HG03175 (cell line): ENCODE measurements around the gene KRT31.
"Not testable (repeated sequence)": the region's sequence is repeated elsewhere in the genome, so short reads cannot be mapped to it uniquely, and the experiment has no call there.

ENCODE experiments used
- ATAC-seq: cut with Tn5 transposase; IDR thresholded peaks from one replicate; pipeline ENCODE4 v1.9.1; 2021; ENCODE audit warnings: mild to moderate bottlenecking, moderate library complexity; ENCODE audit not compliant: unreplicated experiment

KRT31 gene

GRCh38 chr17:41396996-41397660 lies at the start of gene KRT31:
KRT31 (minus strand) TSS chr17:41397608; CDS start chr17:41397539, 69 bp downstream.
- ATAC-seq: no peak

GRCh38 chr17:41446806-41447205 lies 49.4 kb upstream of the KRT31 start:
- ATAC-seq: no peak

- no peak for ATAC-seq
Observed at GRCh38 chr17:41444640-41445039, 47.2 kb upstream of the KRT31 start.

GRCh38 chr17:41444186-41444585 lies 46.8 kb upstream of the KRT31 start:
- ATAC-seq: no peak

GRCh38 chr17:41442739-41443138 lies 45.3 kb upstream of the KRT31 start:
- ATAC-seq: no peak

- no peak for ATAC-seq
Observed at GRCh38 chr17:41440531-41441033, 43.2 kb upstream of the KRT31 start, which contains the start of gene KRT38. KRT38 (minus strand) TSS chr17:41440983; CDS start chr17:41440921, 62 bp downstream.

GRCh38 chr17:41439375-41439774 lies 42.0 kb upstream of the KRT31 start:
- ATAC-seq: no peak

GRCh38 chr17:41437769-41438168 lies 40.4 kb upstream of the KRT31 start:
- ATAC-seq: no peak

- ATAC-seq: no peak
Observed at GRCh38 chr17:41437254-41437653, 39.8 kb upstream of the KRT31 start.

- ATAC-seq: no peak
Observed at GRCh38 chr17:41434415-41434814, 37.0 kb upstream of the KRT31 start.

GRCh38 chr17:41434005-41434404 lies 36.6 kb upstream of the KRT31 start:
- ATAC-seq: no peak

- ATAC-seq: no peak
Observed at GRCh38 chr17:41433586-41433985, 36.2 kb upstream of the KRT31 start.

GRCh38 chr17:41430376-41430775 lies 33.0 kb upstream of the KRT31 start:
- not testable (repeated sequence) for ATAC-seq

- ATAC-seq: no peak
Observed at GRCh38 chr17:41429667-41430066, 32.3 kb upstream of the KRT31 start.

GRCh38 chr17:41428591-41429291 lies 31.3 kb upstream of the KRT31 start:
- no peak for ATAC-seq

GRCh38 chr17:41424111-41424635 lies 26.8 kb upstream of the KRT31 start, which contains the start of gene KRT37:
KRT37 (minus strand) TSS chr17:41424585; CDS start chr17:41424523, 62 bp downstream.
- ATAC-seq: no peak

- not testable (repeated sequence) for ATAC-seq
Observed at GRCh38 chr17:41422586-41422985, 25.2 kb upstream of the KRT31 start.

- no peak for ATAC-seq
Observed at GRCh38 chr17:41421617-41422016, 24.2 kb upstream of the KRT31 start.

GRCh38 chr17:41421116-41421515 lies 23.7 kb upstream of the KRT31 start:
- no peak for ATAC-seq

GRCh38 chr17:41420134-41420533 lies 22.7 kb upstream of the KRT31 start:
- no peak for ATAC-seq

GRCh38 chr17:41419716-41420115 lies 22.3 kb upstream of the KRT31 start:
- no peak for ATAC-seq
